A673 (cell line): Measurements from ENCODE around the gene BTBD9.

Experiments used
- CTCF ChIP-seq: fragments of 300-800, 200-600 bp; sonication (generic); conservative IDR thresholded peaks from 2 replicates; pipeline ENCODE4 v1.5.1; 2017; ENCODE audit warnings: low read depth, mild to moderate bottlenecking, antibody characterized with exemption, low read length, moderate library complexity, mixed read lengths
- EZH2 ChIP-seq: fragments of 200-600 bp; sonication (generic); IDR thresholded peaks from 2 replicates; pipeline ENCODE4 v1.6.1; 2017; ENCODE audit warnings: borderline replicate concordance, low read depth, mild to moderate bottlenecking, mixed read lengths, antibody characterized with exemption, low read length; ENCODE audit not compliant: poor library complexity, severe bottlenecking

GRCh38 chr6:38604700-38605099 is 35.0 kb downstream of the BTBD9 start:
- TF ChIP-seq CTCF = no peak
- no peak for TF ChIP-seq EZH2
